ENCODE measurements around the gene DLGAP1. TPM values are rescaled to one million over a fixed set of nuclear protein-coding genes. Genes with fewer than 3 reads are reported as not detected.
A peak's percentile ranks its signal among the peaks of the same experiment; 100 is the strongest.

Gene DLGAP1
- total and polyA plus RNA-seq, 10 of the 15 experiments (the other 5 are each of a cell fraction or from before 2014, with no cell fraction given): 0.23 to 27.6 (median 1.9) TPM

GRCh38 chr18:3541549-3542386 lies 913.3 kb downstream of the DLGAP1 start:
- no peak overlapping the region for H2AFZ ChIP-seq (ENCODE audit: control insufficient read depth, low read depth, low read length)
- H3K4me1 ChIP-seq (ENCODE audit: control insufficient read depth, insufficient read depth, low read length): peaks cover 11% of the 10 kb centered on the region
- CTCF ChIA-PET: interaction anchor here (1.0 to 2.2 kb wide), 5 partner anchors 11 to 87 kb away, joined by 3 to 8 read pairs (median 3); no protein-coding TSS in a partner anchor
- no peaks in the 10 kb centered on the region for H3K79me2 ChIP-seq (ENCODE audit: control insufficient read depth, insufficient read depth, low read length)
- no peaks in the 10 kb centered on the region for H3K27me3 ChIP-seq (replicated peaks in 1 of 2; ENCODE audit: control insufficient read depth in 2 of 2, insufficient read depth in 2 of 2, low read length in 1 of 2)
- BruUV-seq (replicated peaks): TSS peak; percentile 49
- no peak overlapping the region for H3K9ac ChIP-seq (ENCODE audit: control insufficient read depth, insufficient read depth, low read length)
- 9% methylated on average over 5 of the region's 5 CpGs for WGBS (ENCODE audit: insufficient coverage, insufficient replicate concordance, low lambda C conversion rate, missing lambda C conversion rate)
- POLR2A ChIA-PET: interaction anchor here (0.8 to 1.9 kb wide), 4 partner anchors 13 to 582 kb away, joined by 3 to 7 read pairs (median 4); no protein-coding TSS in a partner anchor
- in situ Hi-C loops (cut with MboI) (no loop called here), intact Hi-C loops (cut with micrococcal nuclease; ENCODE audit: unreplicated experiment) (no loop called here)
- H3K27ac ChIP-seq (ENCODE audit: control insufficient read depth, insufficient read depth): no peak overlapping the region
- SMC1A ChIA-PET (ENCODE audit: uncharacterized antibody, unreplicated experiment): interaction anchor here (0.7 to 3.7 kb wide), 9 partner anchors 8 to 140 kb away, joined by 3 to 16 read pairs (median 4); no protein-coding TSS in a partner anchor
- no peaks in the 10 kb centered on the region for H4K20me1 ChIP-seq (ENCODE audit: control insufficient read depth, insufficient read depth)
- FAIRE-seq (no peak), ATAC-seq (peak; percentile 95), DNase-seq (ENCODE audit: low read depth, low spot score) (peak; percentile 27)
- RAD21 ChIA-PET (ENCODE audit: unreplicated experiment): interaction anchor here (0.8 to 1.2 kb wide), 4 partner anchors 15 to 533 kb away, joined by 3 to 8 read pairs (median 3); no protein-coding TSS in a partner anchor
- no peak overlapping the region for H3K4me3 ChIP-seq
- no peaks in the 10 kb centered on the region for H3K9me3 ChIP-seq (replicated peaks; ENCODE audit: control insufficient read depth, insufficient read depth, low read length)
- H3K36me3 ChIP-seq (ENCODE audit: control insufficient read depth in 2 of 2, insufficient read depth in 2 of 2, low read length in 1 of 2): no peaks in the 10 kb centered on the region
- H3K4me2 ChIP-seq (ENCODE audit: control insufficient read depth, insufficient read depth): peak overlapping the region; percentile 68
- TF ChIP-seq SKIL (IDR thresholded peaks at IDR 0.05; ENCODE audit: low read depth, poor library complexity, severe bottlenecking) (peak; percentile 40), E2F4 (IDR thresholded peaks at IDR 0.05; ENCODE audit: low read depth, low read length) (no peak), KLF5 (IDR thresholded peaks at IDR 0.05; ENCODE audit: partially characterized antibody) (no peak), CUX1 (IDR thresholded peaks at IDR 0.05; ENCODE audit: insufficient replicate concordance, low read depth, low read length) (peak; percentile 63), POU2F2 (IDR thresholded peaks at IDR 0.05; ENCODE audit: borderline replicate concordance, low read depth, low read length) (peak; percentile 7; the same call in 1 of the 3 replicates), WRNIP1 (IDR thresholded peaks at IDR 0.05; ENCODE audit: borderline replicate concordance, low read depth, low read length) (no peak), NFIC (IDR thresholded peaks at IDR 0.05; ENCODE audit: low read depth, low read length) (peak; percentile 52; the same call in 1 of the 2 replicates), SUZ12 (IDR thresholded peaks at IDR 0.05; ENCODE audit: unreplicated experiment) (no peak), BHLHE40 (IDR thresholded peaks at IDR 0.05; ENCODE audit: borderline replicate concordance in 1 of 2, low read depth in 2 of 2, low read length in 1 of 2) (0 out of 4 replicates have a peak, but pooled peaks of 1 of the 2 experiments have one; percentile 17), ZNF274 (IDR thresholded peaks at IDR 0.05; ENCODE audit: insufficient read depth, insufficient read length) (no peak), ESRRA (IDR thresholded peaks at IDR 0.05; ENCODE audit: low read length) (no peak), CHD1 (IDR thresholded peaks at IDR 0.05; ENCODE audit: low read depth, low read length) (no peak), RBBP5 (conservative IDR thresholded peaks at IDR 0.05) (no peak), TARDBP (IDR thresholded peaks at IDR 0.05; ENCODE audit: borderline replicate concordance) (no peak)
